CD4-positive, alpha-beta T cell (primary cell): ENCODE measurements around the gene ACTN1. TPM values are rescaled to one million over a fixed set of nuclear protein-coding genes. Genes with fewer than 3 reads are reported as not detected.
A peak's percentile ranks its signal among the peaks of the same experiment; 100 is the strongest.

Source experiments
- ATAC-seq: fragments of 200-7000 bp; cut with Tn5 transposase; one replicate; pipeline ENCODE4 v1.10.0; 2022; ENCODE audit warnings: mild to moderate bottlenecking; ENCODE audit not compliant: poor library complexity
- CTCF ChIA-PET: fragments of 350-600 bp; sonication (Branson Sonifier 250); formaldehyde crosslinking; loops from one replicate; lab custom pipeline; 2021; ENCODE audit warnings: antibody characterized with exemption, inconsistent platforms; lab: Charles Lee
- POLR2A ChIA-PET: fragments of 350-600 bp; sonication (Branson Sonifier 250); formaldehyde crosslinking; loops from one replicate; lab custom pipeline; 2021; ENCODE audit warnings: antibody characterized with exemption, inconsistent platforms; lab: Charles Lee
- DNase-seq, 14 experiments: peaks; one replicate each; pipeline ENCODE4 v3.0.0-alpha.2; 2013 to 2020; ENCODE audit warnings: mixed read lengths in 2 of 14
- H3K27ac ChIP-seq, 2 donors: one replicate each; pipeline versions ENCODE4 v1.5.1 to v1.7.0; 2013; ENCODE audit warnings: low read length in 2 of 2, low read depth in 1 of 2, mild to moderate bottlenecking in 1 of 2
- H3K27me3 ChIP-seq, 2 experiments: 1 replicate in 1 of 2; 2 replicates in 1 of 2; pipeline versions ENCODE4 v1.6.1 to v1.7.0; 2013; ENCODE audit warnings: low read length in 2 of 2, control low read depth in 1 of 2, mild to moderate bottlenecking in 1 of 2, moderate library complexity in 1 of 2; ENCODE audit not compliant: insufficient read depth in 2 of 2, control insufficient read depth in 1 of 2
- H3K36me3 ChIP-seq: one replicate; pipeline ENCODE4 v1.6.1; 2013; ENCODE audit warnings: low read length, control low read depth; ENCODE audit not compliant: insufficient read depth
- H3K4me1 ChIP-seq: one replicate; pipeline ENCODE4 v1.6.1; 2013; ENCODE audit warnings: low read length, control low read depth; ENCODE audit not compliant: insufficient read depth
- H3K4me3 ChIP-seq: one replicate; pipeline ENCODE4 v1.5.1; 2013; ENCODE audit warnings: mild to moderate bottlenecking, low read length, moderate library complexity
- H3K9me3 ChIP-seq, 2 experiments: 1 replicate in 1 of 2; 2 replicates in 1 of 2; pipeline versions ENCODE4 v1.6.1 to v1.7.0; 2013; ENCODE audit warnings: low read length in 2 of 2, mild to moderate bottlenecking in 2 of 2, control low read depth in 1 of 2, moderate library complexity in 1 of 2; ENCODE audit not compliant: control insufficient read depth in 1 of 2, insufficient read depth in 1 of 2
- H3K27ac Mint-ChIP-seq: one replicate; pipeline ENCODE4 v1.8.0; 2020; ENCODE audit warnings: mixed read lengths
- H3K27me3 Mint-ChIP-seq: one replicate; pipeline ENCODE4 v1.8.0; 2021; ENCODE audit warnings: mixed read lengths
- H3K36me3 Mint-ChIP-seq: one replicate; pipeline ENCODE4 v1.8.0; 2021; ENCODE audit warnings: low read depth, mixed read lengths
- H3K4me1 Mint-ChIP-seq: one replicate; pipeline ENCODE4 v1.8.0; 2021; ENCODE audit warnings: low read depth, mixed read lengths
- H3K4me3 Mint-ChIP-seq: one replicate; pipeline ENCODE4 v1.8.0; 2020; ENCODE audit warnings: mild to moderate bottlenecking, mixed read lengths
- H3K9me3 Mint-ChIP-seq: one replicate; pipeline ENCODE4 v1.8.0; 2020; ENCODE audit warnings: mixed read lengths
- CTCF ChIP-seq: fragments of 200-600 bp; IDR thresholded peaks from one replicate; pipeline ENCODE4 v1.8.0; 2022; ENCODE audit warnings: antibody characterized with exemption, mild to moderate bottlenecking
- intact Hi-C, 2 experiments: fragments of 100-400 bp; cut with DNase I in 1 of 2; cut with micrococcal nuclease in 1 of 2; formaldehyde crosslinking; loops; one replicate each; pipeline versions ENCODE4 v1.15.1 to v1.9.0; 2023 to 2025; cut with DNase I, micrococcal nuclease
- total RNA-seq, 174 experiments: library from RNA in 2 of 174; stranded (reverse) in 2 of 174; gene quantifications; one replicate each; pipeline ENCODE4 v1.2.3 and lab custom pipeline; 2021 to 2026

Gene ACTN1
- total RNA-seq, 2 experiments from 2014 or later: 128 to 143 TPM

GRCh38 chr14:68841016-68841809 is 137.9 kb downstream of the ACTN1 start:
- no peaks in the 10 kb centered on the region for H3K36me3 ChIP-seq
- H3K27me3 ChIP-seq: no peaks in the 10 kb centered on the region
- peaks cover 17% of the 10 kb centered on the region for H3K4me1 ChIP-seq
- H3K9me3 ChIP-seq: peaks cover 12 to 13% of the 10 kb centered on the region in 2 experiments
- no peak overlapping the region for H3K27ac Mint-ChIP-seq
- no peak overlapping the region for H3K4me3 ChIP-seq
- intact Hi-C loops: loop anchor here in 1 of 2 experiments (5.0 kb wide), 1 partner anchor 959 kb away; no protein-coding TSS in a partner anchor
- H3K4me1 Mint-ChIP-seq: peaks cover 23% of the 10 kb centered on the region
- H3K36me3 Mint-ChIP-seq: peaks cover 16% of the 10 kb centered on the region
- DNase-seq (peak in 1 of 14 experiments; percentile 46), ATAC-seq (no peak)
- H3K27ac ChIP-seq: no peak overlapping the region
- CTCF ChIA-PET: no interaction called here
- no peaks in the 10 kb centered on the region for H3K27me3 Mint-ChIP-seq
- POLR2A ChIA-PET: no interaction called here
- no peak for TF ChIP-seq CTCF
- no peak overlapping the region for H3K4me3 Mint-ChIP-seq
- peaks cover 6% of the 10 kb centered on the region for H3K9me3 Mint-ChIP-seq

- POLR2A ChIA-PET: no interaction called here
- Histone ChIP-seq H3K27ac (no peak overlapping the region), H3K4me3 (no peak overlapping the region), H3K9me3 (peaks cover 13 to 17% of the 10 kb centered on the region in 2 experiments), H3K27me3 (no peaks in the 10 kb centered on the region), H3K4me1 (peaks cover 17% of the 10 kb centered on the region), H3K36me3 (no peaks in the 10 kb centered on the region)
- DNase-seq (no peak), ATAC-seq (no peak)
- CTCF ChIA-PET: no interaction called here
- Mint-ChIP-seq H3K36me3 (peaks cover 21% of the 10 kb centered on the region), H3K9me3 (peaks cover 13% of the 10 kb centered on the region), H3K4me3 (no peak overlapping the region), H3K27ac (no peak overlapping the region), H3K27me3 (no peaks in the 10 kb centered on the region), H3K4me1 (peaks cover 26% of the 10 kb centered on the region)
- TF ChIP-seq CTCF: no peak
- intact Hi-C loops: loop anchor here in 1 of 2 experiments (5.0 kb wide), 1 partner anchor 958 kb away; no protein-coding TSS in a partner anchor
Measured at GRCh38 chr14:68840454-68840853, 138.6 kb downstream of the ACTN1 start.

- no peak overlapping the region for H3K27ac Mint-ChIP-seq
- intact Hi-C loops: no loop called here
- DNase-seq: no peak
Measured at GRCh38 chr14:68836082-68836481, 143.0 kb downstream of the ACTN1 start.

More at GRCh38 chr14:68836082-68836481, 143.0 kb downstream of the ACTN1 start:
- H3K4me1 ChIP-seq: peaks cover 4% of the 10 kb centered on the region
- H3K4me3 Mint-ChIP-seq: no peak overlapping the region
- peaks cover 32% of the 10 kb centered on the region for H3K36me3 Mint-ChIP-seq
- H3K9me3 Mint-ChIP-seq: peaks cover 16% of the 10 kb centered on the region
- ChIA-PET POLR2A (no interaction called here), CTCF (no interaction called here)
- ATAC-seq: no peak
- TF ChIP-seq CTCF: no peak
- no peak overlapping the region for H3K27ac ChIP-seq
- H3K27me3 ChIP-seq: no peaks in the 10 kb centered on the region
- H3K36me3 ChIP-seq: no peaks in the 10 kb centered on the region
- H3K4me3 ChIP-seq: no peak overlapping the region
- H3K27me3 Mint-ChIP-seq: no peaks in the 10 kb centered on the region
- peaks cover 6% of the 10 kb centered on the region for H3K4me1 Mint-ChIP-seq
- H3K9me3 ChIP-seq: peaks cover 20% of the 10 kb centered on the region in 2 experiments
